SJCRH30 (cell line): ENCODE measurements around the gene BBS2. TPM values are rescaled to one million over a fixed set of nuclear protein-coding genes. Genes with fewer than 3 reads are reported as not detected.

Source experiments
- DNase-seq, 2 experiments: peaks; one replicate each; pipeline ENCODE4 v3.0.0-alpha.2; 2015 to 2020
- H3K27ac ChIP-seq: fragments of 250-450 bp; sonication (Bioruptor Pico); 2 replicates; pipeline ENCODE4 v1.5.1; 2020; ENCODE audit warnings: mild to moderate bottlenecking, moderate library complexity
- H3K27me3 ChIP-seq: fragments of 250-450 bp; sonication (Bioruptor Pico); 2 replicates; pipeline ENCODE4 v1.5.1; 2020; ENCODE audit warnings: mild to moderate bottlenecking, moderate library complexity
- H3K36me3 ChIP-seq: fragments of 250-450 bp; sonication (Bioruptor Pico); 2 replicates; pipeline ENCODE4 v1.5.1; 2020; ENCODE audit warnings: mild to moderate bottlenecking, moderate library complexity
- H3K4me1 ChIP-seq: fragments of 250-450 bp; sonication (Bioruptor Pico); 2 replicates; pipeline ENCODE4 v1.5.1; 2020; ENCODE audit warnings: mild to moderate bottlenecking, moderate library complexity
- H3K4me3 ChIP-seq: fragments of 250-450 bp; sonication (Bioruptor Pico); 2 replicates; pipeline ENCODE4 v1.5.1; 2020; ENCODE audit warnings: mild to moderate bottlenecking, moderate library complexity
- H3K9me3 ChIP-seq: fragments of 250-450 bp; sonication (Bioruptor Pico); replicated peaks from 2 replicates; pipeline ENCODE4 v1.5.1; 2020; ENCODE audit warnings: mild to moderate bottlenecking, moderate library complexity
- total RNA-seq: library from RNA; depleted of rRNA; stranded (reverse); fragments of >200 nt; shearing (Covaris generic); gene quantifications from 2 replicates; pipeline ENCODE4 v1.2.3, GENCODE V29; 2014; rRNA removed

The BBS2 gene
- total RNA-seq, 1 experiment from 2014 or later, result 11.7 TPM

GRCh38 chr16:56447286-56447685 is 72.5 kb downstream of the BBS2 start:
- Histone ChIP-seq H3K9me3 (no peaks in the 10 kb centered on the region), H3K27ac (no peak overlapping the region), H3K4me1 (peaks cover 9% of the 10 kb centered on the region; the same call in 1 of the 2 replicates), H3K4me3 (no peak overlapping the region), H3K36me3 (peaks cover 51% of the 10 kb centered on the region), H3K27me3 (no peaks in the 10 kb centered on the region)
- DNase-seq, result no peak

GRCh38 chr16:56438038-56438437 is 81.8 kb downstream of the BBS2 start:
- Histone ChIP-seq H3K27me3 (no peaks in the 10 kb centered on the region), H3K9me3 (no peaks in the 10 kb centered on the region), H3K36me3 (peaks cover 77% of the 10 kb centered on the region), H3K4me3 (no peak overlapping the region), H3K4me1 (no peaks in the 10 kb centered on the region), H3K27ac (no peak overlapping the region)
- no peak for DNase-seq

- Histone ChIP-seq H3K27me3 (no peaks in the 10 kb centered on the region), H3K9me3 (no peaks in the 10 kb centered on the region), H3K4me1 (no peaks in the 10 kb centered on the region), H3K27ac (no peak overlapping the region), H3K4me3 (no peak overlapping the region), H3K36me3 (peaks cover 87% of the 10 kb centered on the region)
- no peak for DNase-seq
Measured at GRCh38 chr16:56436258-56436657, 83.6 kb downstream of the BBS2 start.

Other genes starting within 250 kb of the BBS2 start
- gene AMFR, start 94.5 kb downstream of the BBS2 start, total RNA-seq, result 140 TPM in 2 replicates
- gene NUDT21, start 68.7 kb downstream of the BBS2 start, total RNA-seq, result 243 and 262 TPM in 2 replicates
- 150 and 179 TPM in 2 replicates for gene OGFOD1, start 68.5 kb downstream of the BBS2 start, total RNA-seq
- gene MT4, start 45.0 kb upstream of the BBS2 start, total RNA-seq, result not detected in 2 replicates
- gene MT3, start 69.5 kb upstream of the BBS2 start, total RNA-seq, result not detected in 2 replicates
- 144 and 163 TPM in 2 replicates for gene MT2A, start 88.6 kb upstream of the BBS2 start, total RNA-seq
- gene MT1E, start 105.8 kb upstream of the BBS2 start, total RNA-seq, result not detected in 2 replicates
- gene MT1M, start 112.6 kb upstream of the BBS2 start, total RNA-seq, result not detected in 2 replicates
- gene MT1A, start 118.6 kb upstream of the BBS2 start, total RNA-seq, result not detected in 2 replicates
- gene MT1B, start 131.9 kb upstream of the BBS2 start, total RNA-seq, result not detected in 2 replicates
- not detected in 2 replicates for gene MT1F, start 137.9 kb upstream of the BBS2 start, total RNA-seq
- gene MT1G, start 148.0 kb upstream of the BBS2 start, total RNA-seq, result not detected in 2 replicates
- gene MT1H, start 149.8 kb upstream of the BBS2 start, total RNA-seq, result not detected in 2 replicates
- 95.4 and 97.1 TPM in 2 replicates for gene MT1X, start 162.4 kb upstream of the BBS2 start, total RNA-seq
- 194 and 201 TPM in 2 replicates for gene NUP93, start 210.1 kb upstream of the BBS2 start, total RNA-seq